ENCODE data around the gene RNF13. TPM values are rescaled to one million over a fixed set of nuclear protein-coding genes. Genes with fewer than 3 reads are reported as not detected.
"Not testable (repeated sequence)": the region's sequence is repeated elsewhere in the genome, so short reads cannot be mapped to it uniquely, and the experiment has no call there.

The RNF13 gene
- total and polyA plus RNA-seq, 2 of the 4 experiments (the other 2 are of a cell fraction): 12.8 to 29.8 TPM

- H3K4ac ChIP-seq (ENCODE audit: low read depth, low read length); H3K56ac ChIP-seq (ENCODE audit: extremely low read depth, insufficient read depth, low read length); H2BK120ac ChIP-seq (ENCODE audit: low read depth, low read length); H2AK9ac ChIP-seq (replicated peaks; ENCODE audit: low read depth, low read length, poor library complexity); H4K8ac ChIP-seq (ENCODE audit: low read depth in 2 of 2, low read length in 2 of 2); H3K18ac ChIP-seq (ENCODE audit: low read depth, low read length); in situ Hi-C loops (cut with MboI; ENCODE audit: low sequenced_read_pairs); H4K5ac ChIP-seq (ENCODE audit: low read depth, low read length); H3K9ac ChIP-seq (ENCODE audit: low read depth, low read length); H3K23ac ChIP-seq (ENCODE audit: low read depth, low read length); H2BK20ac ChIP-seq (ENCODE audit: low read depth, low read length); H2BK15ac ChIP-seq (ENCODE audit: low read depth, low read length); BruUV-seq (replicated peaks); H3K4me2 ChIP-seq (ENCODE audit: low read depth, low read length); H3K4me1 ChIP-seq (ENCODE audit: control insufficient read depth, insufficient read depth, low read length); H3K9me1 ChIP-seq (ENCODE audit: insufficient read depth, low read length); H2AK5ac ChIP-seq (ENCODE audit: low read depth, low read length); H3K27ac ChIP-seq (ENCODE audit: insufficient read depth, low read length); POLR2A ChIA-PET (ENCODE audit: unreplicated experiment); H3K9me3 ChIP-seq (ENCODE audit: control insufficient read depth, insufficient read depth, low read length); H4K91ac ChIP-seq (ENCODE audit: insufficient read depth, low read depth, low read length); H2AFZ ChIP-seq (replicated peaks; ENCODE audit: low read length, poor library complexity); CTCF ChIA-PET; H3K4me3 ChIP-seq (ENCODE audit: insufficient read depth, low read depth, low read length); H4K20me1 ChIP-seq (ENCODE audit: insufficient read depth, low read length); H3K27me3 ChIP-seq (ENCODE audit: control insufficient read depth, insufficient read depth, low read length); H2BK5ac ChIP-seq (ENCODE audit: low read depth, low read length, poor library complexity, severe bottlenecking); H3K36me3 ChIP-seq (ENCODE audit: control insufficient read depth, insufficient read depth, low read length); H3K79me1 ChIP-seq (ENCODE audit: low read depth in 1 of 2, low read length in 2 of 2); dilution Hi-C loops (cut with HindIII; ENCODE audit: low sequenced_read_pairs, unreplicated experiment); intact Hi-C loops (cut with micrococcal nuclease); DNase-seq; H3K14ac ChIP-seq (replicated peaks; ENCODE audit: low read depth, low read length): not testable (repeated sequence)
- no CpG with 5 or more reads among the region's 10 CpGs for WGBS, 2 experiments (ENCODE audit: extremely low coverage in 2 of 2, insufficient read length in 1 of 2)
- peak; percentile 67; the same call in 1 of the 2 replicates for ATAC-seq (ENCODE audit: low read depth)
These were observed 169.0 kb downstream of the RNF13 start for GRCh38 chr3:149981979-149982378.

- H3K79me1 ChIP-seq (ENCODE audit: low read depth in 1 of 2, low read length in 2 of 2); H3K9ac ChIP-seq (ENCODE audit: low read depth, low read length); H2AK9ac ChIP-seq (replicated peaks; ENCODE audit: low read depth, low read length, poor library complexity); H2AK5ac ChIP-seq (ENCODE audit: low read depth, low read length); H2AFZ ChIP-seq (replicated peaks; ENCODE audit: low read length, poor library complexity); intact Hi-C loops (cut with micrococcal nuclease); H3K18ac ChIP-seq (ENCODE audit: low read depth, low read length); H4K20me1 ChIP-seq (ENCODE audit: insufficient read depth, low read length); H3K4me2 ChIP-seq (ENCODE audit: low read depth, low read length); H2BK20ac ChIP-seq (ENCODE audit: low read depth, low read length); H3K4me1 ChIP-seq (ENCODE audit: control insufficient read depth, insufficient read depth, low read length); ATAC-seq (ENCODE audit: low read depth); in situ Hi-C loops (cut with MboI; ENCODE audit: low sequenced_read_pairs); H3K14ac ChIP-seq (replicated peaks; ENCODE audit: low read depth, low read length); BruUV-seq (replicated peaks); CTCF ChIA-PET; H3K23ac ChIP-seq (ENCODE audit: low read depth, low read length); H2BK120ac ChIP-seq (ENCODE audit: low read depth, low read length); H4K91ac ChIP-seq (ENCODE audit: insufficient read depth, low read depth, low read length); H3K27me3 ChIP-seq (ENCODE audit: control insufficient read depth, insufficient read depth, low read length); H4K5ac ChIP-seq (ENCODE audit: low read depth, low read length); H3K9me3 ChIP-seq (ENCODE audit: control insufficient read depth, insufficient read depth, low read length); H4K8ac ChIP-seq (ENCODE audit: low read depth in 2 of 2, low read length in 2 of 2); POLR2A ChIA-PET (ENCODE audit: unreplicated experiment); H3K4me3 ChIP-seq (ENCODE audit: insufficient read depth, low read depth, low read length); H3K4ac ChIP-seq (ENCODE audit: low read depth, low read length); H3K56ac ChIP-seq (ENCODE audit: extremely low read depth, insufficient read depth, low read length); H2BK5ac ChIP-seq (ENCODE audit: low read depth, low read length, poor library complexity, severe bottlenecking); H3K27ac ChIP-seq (ENCODE audit: insufficient read depth, low read length); DNase-seq; H2BK15ac ChIP-seq (ENCODE audit: low read depth, low read length); H3K36me3 ChIP-seq (ENCODE audit: control insufficient read depth, insufficient read depth, low read length); dilution Hi-C loops (cut with HindIII; ENCODE audit: low sequenced_read_pairs, unreplicated experiment); H3K9me1 ChIP-seq (ENCODE audit: insufficient read depth, low read length): not testable (repeated sequence)
- 96% methylated on average over 16 of the region's 32 CpGs; no CpG with 5 or more reads in 1 of the 2 experiments for WGBS, 2 experiments (ENCODE audit: extremely low coverage in 2 of 2, insufficient read length in 1 of 2)
These were observed 170.0 kb downstream of the RNF13 start for GRCh38 chr3:149983053-149983452.

Data from IMR-90 (cell line).